Heart left ventricle (tissue), 13 donors: ENCODE data around the gene DTNA.

Source experiments
- POLR2A ChIP-seq, 2 donors: fragments of 450-650 bp; IDR thresholded peaks; one replicate each; pipeline ENCODE4 v1.6.1; 2017; ENCODE audit warnings: antibody characterized with exemption in 2 of 2, mild to moderate bottlenecking in 2 of 2, moderate library complexity in 2 of 2
- TF ChIP-seq, protein P1 (sequence below), 12 donors: fragments of 200-600 bp; sonication (generic) in 4 of 12; IDR thresholded peaks; one replicate each; pipeline versions ENCODE4 v1.5.0 to v1.8.0; 2018 to 2022; ENCODE audit warnings: antibody characterized with exemption in 12 of 12, mild to moderate bottlenecking in 5 of 12
- donor health status: ischemic (EF 13 %, LVEDD 7.1; RV severe dilation, severe dysfunction).
- donor health status: DM: no; HTN: yes; CAD: no.
- donor health status: DM: no; HTN: no; CAD: no.
- donor health status: ischemic (EF 25% LVEDD 6.9; RV normal size, moderate dysfunction).
- donor health status: ischemic (EF 25% LVEDD 5.7; RV mildly dilated, moderate dysfunction).
- donor health status: ischemic (EF 35%, LVEDD 5.7; RV mildly dilated, moderate dysfunction).
- donor health status: nonischemic (EF 11% LVEDD 7.7; RV severe dilation, severe dysfunction).
- donor health status: DM: yes; HTN: yes; CAD: no.
- donor health status: PGD.
- donor health status: ischemic (EF 29% LVEDD 5.4; RV normal size, mild dysfunction).
- donor health status: nonischemic (EF 23%, LVEDD 6.1; RV moderate dilation, normal function).

DNA sequence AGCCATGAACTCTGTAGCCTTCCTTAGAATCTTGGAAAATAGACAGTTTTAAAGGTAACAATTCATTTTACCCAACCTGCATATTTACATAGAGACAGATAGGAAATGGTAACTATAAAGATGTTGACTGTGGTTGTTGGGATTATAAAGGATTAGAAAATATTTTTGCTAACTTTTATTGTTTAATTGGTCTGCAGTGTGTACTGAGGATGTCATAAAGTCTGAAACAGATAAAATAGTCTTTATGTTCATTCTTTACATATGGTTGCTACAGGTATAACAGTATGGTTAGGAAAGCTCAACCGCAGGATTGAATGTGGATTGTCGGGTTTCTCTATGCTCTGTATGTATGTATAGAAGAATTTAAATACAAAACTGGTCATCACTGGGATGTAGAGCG lies 7.3 kb upstream of the DTNA start:
- TF ChIP-seq, protein P1, sequence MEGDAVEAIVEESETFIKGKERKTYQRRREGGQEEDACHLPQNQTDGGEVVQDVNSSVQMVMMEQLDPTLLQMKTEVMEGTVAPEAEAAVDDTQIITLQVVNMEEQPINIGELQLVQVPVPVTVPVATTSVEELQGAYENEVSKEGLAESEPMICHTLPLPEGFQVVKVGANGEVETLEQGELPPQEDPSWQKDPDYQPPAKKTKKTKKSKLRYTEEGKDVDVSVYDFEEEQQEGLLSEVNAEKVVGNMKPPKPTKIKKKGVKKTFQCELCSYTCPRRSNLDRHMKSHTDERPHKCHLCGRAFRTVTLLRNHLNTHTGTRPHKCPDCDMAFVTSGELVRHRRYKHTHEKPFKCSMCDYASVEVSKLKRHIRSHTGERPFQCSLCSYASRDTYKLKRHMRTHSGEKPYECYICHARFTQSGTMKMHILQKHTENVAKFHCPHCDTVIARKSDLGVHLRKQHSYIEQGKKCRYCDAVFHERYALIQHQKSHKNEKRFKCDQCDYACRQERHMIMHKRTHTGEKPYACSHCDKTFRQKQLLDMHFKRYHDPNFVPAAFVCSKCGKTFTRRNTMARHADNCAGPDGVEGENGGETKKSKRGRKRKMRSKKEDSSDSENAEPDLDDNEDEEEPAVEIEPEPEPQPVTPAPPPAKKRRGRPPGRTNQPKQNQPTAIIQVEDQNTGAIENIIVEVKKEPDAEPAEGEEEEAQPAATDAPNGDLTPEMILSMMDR (IDR thresholded peaks at IDR 0.05): no peak
- TF ChIP-seq POLR2A (IDR thresholded peaks at IDR 0.05): no peak
